DOHH2 (cell line): ENCODE results near the gene RPTOR.
A peak's percentile ranks its signal among the peaks of the same experiment; 100 is the strongest.

ENCODE experiments used
- H3F3A ChIP-seq: fragments of 200-600 bp; sonication (generic), shearing (Covaris generic); 2 replicates; pipeline ENCODE4 v1.6.0; 2016; ENCODE audit warnings: antibody characterized with exemption, mild to moderate bottlenecking; ENCODE audit not compliant: control insufficient read depth, insufficient read depth
- H3K27ac ChIP-seq: fragments of 200-600 bp; sonication (generic); 2 replicates; pipeline ENCODE4 v1.5.1; 2014; ENCODE audit warnings: low read depth, mild to moderate bottlenecking, low read length, moderate library complexity
- H3K27me3 ChIP-seq: fragments of 200-600 bp; sonication (generic); 2 replicates; pipeline ENCODE4 v1.6.1; 2014; ENCODE audit warnings: mild to moderate bottlenecking, low read length, mixed read lengths; ENCODE audit not compliant: control insufficient read depth
- H3K36me3 ChIP-seq: fragments of 200-600 bp; sonication (generic); 2 replicates; pipeline ENCODE4 v1.6.1; 2014; ENCODE audit warnings: mild to moderate bottlenecking, low read length, moderate library complexity, mixed read lengths; ENCODE audit not compliant: control insufficient read depth
- H3K4me1 ChIP-seq: fragments of 200-600 bp; sonication (generic); 2 replicates; pipeline ENCODE4 v1.6.1; 2014; ENCODE audit warnings: mild to moderate bottlenecking, low read length, mixed read lengths; ENCODE audit not compliant: control insufficient read depth
- H3K4me2 ChIP-seq: fragments of 200-600 bp; sonication (generic); 2 replicates; pipeline ENCODE4 v1.6.0; 2014; ENCODE audit warnings: mild to moderate bottlenecking, low read length, moderate library complexity
- H3K4me3 ChIP-seq: fragments of 200-600 bp; sonication (generic); 2 replicates; pipeline ENCODE4 v1.5.1; 2014; ENCODE audit warnings: mild to moderate bottlenecking, low read length, mixed read lengths
- H3K79me2 ChIP-seq: fragments of 200-600 bp; sonication (generic); 2 replicates; pipeline ENCODE4 v1.6.1; 2014; ENCODE audit warnings: mild to moderate bottlenecking, low read length, mixed read lengths; ENCODE audit not compliant: control insufficient read depth
- H3K9me2 ChIP-seq: fragments of 200-600 bp; sonication (generic); replicated peaks from 2 replicates; pipeline ENCODE4 v1.6.1; 2014; ENCODE audit warnings: mild to moderate bottlenecking, low read length, mixed read lengths; ENCODE audit not compliant: control insufficient read depth
- H3K9me3 ChIP-seq: fragments of 200-600 bp; sonication (generic); 2 replicates; pipeline ENCODE4 v1.6.1; 2014; ENCODE audit warnings: antibody characterized with exemption, low read length, mixed read lengths; ENCODE audit not compliant: control insufficient read depth, insufficient read depth
- H4K20me1 ChIP-seq: fragments of 200-600 bp; sonication (generic); 2 replicates; pipeline ENCODE4 v1.6.0; 2014; ENCODE audit warnings: low read depth, mild to moderate bottlenecking, antibody characterized with exemption, low read length, moderate library complexity; ENCODE audit not compliant: control insufficient read depth, insufficient read depth
- CTCF ChIP-seq: fragments of 200-600 bp; sonication (generic); IDR thresholded peaks from one replicate; pipeline ENCODE4 v1.5.1; 2014; ENCODE audit warnings: antibody characterized with exemption, mild to moderate bottlenecking, low read depth, low read length; ENCODE audit not compliant: poor library complexity, severe bottlenecking
- EZH2phosphoT487 ChIP-seq: fragments of 200-600 bp; sonication (generic); IDR thresholded peaks from 2 replicates; pipeline ENCODE4 v1.6.1; 2017; ENCODE audit warnings: borderline replicate concordance, mild to moderate bottlenecking, antibody characterized with exemption, low read length, moderate library complexity, mixed read lengths

Gene RPTOR

GRCh38 chr17:80970044-80970761, 425.6 kb downstream of the RPTOR start:
- H3K4me2 ChIP-seq = peak overlapping the region; percentile 32
- H3K9me2 ChIP-seq = no peaks in the 10 kb centered on the region

DNA sequence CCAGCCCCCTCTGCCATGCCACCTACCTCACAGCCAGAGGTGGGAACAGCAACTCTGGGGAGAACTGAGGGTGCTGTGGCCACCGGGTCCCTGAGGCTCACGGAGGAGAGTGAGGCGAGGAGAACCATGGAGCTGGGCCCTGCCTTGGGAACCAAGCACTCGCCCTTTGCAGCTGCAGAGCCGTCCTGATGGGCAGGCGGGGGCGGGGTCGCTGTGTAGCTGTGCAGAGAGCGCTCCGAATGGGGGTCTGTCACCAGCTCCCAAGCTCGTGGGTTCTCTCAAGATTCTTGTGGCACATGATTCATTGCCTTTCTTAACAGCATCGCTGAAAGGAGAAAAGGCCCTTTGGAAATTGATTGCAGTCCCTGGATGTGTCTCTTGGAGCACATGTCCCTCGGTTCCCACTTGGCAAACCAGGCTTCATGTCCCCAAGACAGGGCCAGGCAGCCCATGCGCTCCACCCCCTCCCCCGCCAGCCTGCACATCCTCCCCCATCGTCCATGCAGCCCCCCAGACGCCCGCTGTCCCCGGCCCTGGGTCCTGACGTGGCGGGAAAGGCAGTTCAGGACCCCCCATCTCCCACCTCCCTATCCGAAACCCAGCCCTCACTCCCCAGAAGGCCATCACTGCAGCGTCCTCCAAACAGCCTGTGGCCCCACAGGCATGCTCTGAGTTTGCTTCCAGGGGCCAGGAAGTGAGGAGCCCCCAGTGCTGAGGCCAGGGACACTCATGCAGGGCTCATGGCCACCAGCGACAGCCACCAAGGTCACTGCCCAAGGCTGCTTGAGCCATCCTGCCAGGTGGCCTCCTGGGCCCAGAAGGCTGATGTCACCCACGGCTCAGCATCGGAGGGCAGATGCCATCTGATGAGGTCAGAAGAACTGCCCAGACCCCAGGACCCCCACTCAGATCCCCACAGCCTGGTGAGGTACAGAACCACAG, 426.4 kb downstream of the RPTOR start:
- H3K36me3 ChIP-seq = no peaks in the 10 kb centered on the region
- H3F3A ChIP-seq = no peaks in the 10 kb centered on the region
- H3K4me1 ChIP-seq = peaks cover 14% of the 10 kb centered on the region
- H3K79me2 ChIP-seq = no peaks in the 10 kb centered on the region
- H3K27ac ChIP-seq = no peak overlapping the region
- H3K9me3 ChIP-seq = no peaks in the 10 kb centered on the region
- H3K9me2 ChIP-seq = no peaks in the 10 kb centered on the region
- TF ChIP-seq EZH2phosphoT487 (no peak), CTCF (peak; percentile 41)
- no peaks in the 10 kb centered on the region for H4K20me1 ChIP-seq
- no peak overlapping the region for H3K4me2 ChIP-seq
- H3K4me3 ChIP-seq = no peak overlapping the region
- peaks cover 14% of the 10 kb centered on the region for H3K27me3 ChIP-seq

More at GRCh38 chr17:80970044-80970761, 425.6 kb downstream of the RPTOR start:
- H3K4me3 ChIP-seq = no peak overlapping the region; the same call in 1 of the 2 replicates
- peaks cover 14% of the 10 kb centered on the region for H3K27me3 ChIP-seq
- no peaks in the 10 kb centered on the region for H4K20me1 ChIP-seq
- peaks cover 14% of the 10 kb centered on the region for H3K4me1 ChIP-seq
- no peaks in the 10 kb centered on the region for H3K9me3 ChIP-seq
- no peak overlapping the region for H3K27ac ChIP-seq
- H3K79me2 ChIP-seq = no peaks in the 10 kb centered on the region
- H3K36me3 ChIP-seq = no peaks in the 10 kb centered on the region
- TF ChIP-seq CTCF = peak; percentile 69
- TF ChIP-seq EZH2phosphoT487 = no peak
- H3F3A ChIP-seq = no peaks in the 10 kb centered on the region

GRCh38 chr17:80971704-80972304, 427.2 kb downstream of the RPTOR start:
- no peaks in the 10 kb centered on the region for H3K79me2 ChIP-seq
- H3K4me2 ChIP-seq = no peak overlapping the region
- H3K27ac ChIP-seq = no peak overlapping the region
- no peaks in the 10 kb centered on the region for H3K9me2 ChIP-seq
- H3K9me3 ChIP-seq = no peaks in the 10 kb centered on the region
- peaks cover 14% of the 10 kb centered on the region for H3K27me3 ChIP-seq
- H3K36me3 ChIP-seq = no peaks in the 10 kb centered on the region
- H3F3A ChIP-seq = no peaks in the 10 kb centered on the region
- peaks cover 14% of the 10 kb centered on the region for H3K4me1 ChIP-seq
- no peak overlapping the region for H3K4me3 ChIP-seq
- H4K20me1 ChIP-seq = no peaks in the 10 kb centered on the region
- TF ChIP-seq CTCF (no peak), EZH2phosphoT487 (no peak)
